GM23248 (cell line): ENCODE data around the gene INHA. TPM values are rescaled to one million over a fixed set of nuclear protein-coding genes. Genes with fewer than 3 reads are reported as not detected.

Experiments used
- DNase-seq: peaks from one replicate; pipeline ENCODE4 v3.0.0-alpha.2; 2015
- H2AFZ ChIP-seq: fragments of 200-600 bp; sonication (generic); 2 replicates; pipeline ENCODE4 v1.6.1; 2016; ENCODE audit warnings: antibody characterized with exemption
- H3F3A ChIP-seq: fragments of 200-600 bp; sonication (generic); 2 replicates; pipeline ENCODE4 v1.6.1; 2016; ENCODE audit warnings: mild to moderate bottlenecking, antibody characterized with exemption, mixed run types; ENCODE audit not compliant: insufficient read depth
- H3K27ac ChIP-seq: fragments of 200-600 bp; sonication (generic); 2 replicates; pipeline ENCODE4 v1.5.1; 2016; ENCODE audit warnings: mild to moderate bottlenecking
- H3K27me3 ChIP-seq: fragments of 200-600 bp; sonication (generic); replicated peaks from 2 replicates; pipeline ENCODE4 v1.6.1; 2016; ENCODE audit warnings: mild to moderate bottlenecking; ENCODE audit not compliant: insufficient read depth
- H3K36me3 ChIP-seq: fragments of 200-600 bp; sonication (generic); 2 replicates; pipeline ENCODE4 v1.6.1; 2016; ENCODE audit warnings: low read depth, mild to moderate bottlenecking
- H3K4me1 ChIP-seq: fragments of 200-600 bp; sonication (generic); 2 replicates; pipeline ENCODE4 v1.6.1; 2016; ENCODE audit warnings: mild to moderate bottlenecking; ENCODE audit not compliant: insufficient read depth
- H3K4me2 ChIP-seq: fragments of 200-600 bp; sonication (generic); one replicate; pipeline ENCODE4 v1.6.1; 2016; ENCODE audit warnings: mild to moderate bottlenecking; ENCODE audit not compliant: unreplicated experiment
- H3K4me3 ChIP-seq: fragments of 200-600 bp; sonication (generic); 2 replicates; pipeline ENCODE4 v1.5.1; 2016; ENCODE audit warnings: mild to moderate bottlenecking
- H3K79me2 ChIP-seq: fragments of 200-600 bp; sonication (generic); 2 replicates; pipeline ENCODE4 v1.6.1; 2016; ENCODE audit warnings: mild to moderate bottlenecking; ENCODE audit not compliant: insufficient read depth
- H3K9ac ChIP-seq: fragments of 200-600 bp; sonication (generic); 2 replicates; pipeline ENCODE4 v1.6.1; 2016; ENCODE audit warnings: mild to moderate bottlenecking
- H3K9me2 ChIP-seq: fragments of 200-600 bp; sonication (generic); 2 replicates; pipeline ENCODE4 v1.6.1; 2016; ENCODE audit warnings: mixed run types, mild to moderate bottlenecking, moderate library complexity; ENCODE audit not compliant: insufficient read depth
- H3K9me3 ChIP-seq: fragments of 200-600 bp; sonication (generic); one replicate; pipeline ENCODE4 v1.6.1; 2017; ENCODE audit warnings: low read depth
- H4K20me1 ChIP-seq: fragments of 200-600 bp; sonication (generic); 2 replicates; pipeline ENCODE4 v1.6.0; 2016; ENCODE audit not compliant: insufficient read depth
- EZH2 ChIP-seq: fragments of 200-600 bp; sonication (generic); IDR thresholded peaks from 2 replicates; pipeline ENCODE4 v1.6.1; 2018; ENCODE audit warnings: antibody characterized with exemption, mild to moderate bottlenecking; ENCODE audit not compliant: insufficient read depth, poor library complexity, severe bottlenecking
- EZH2phosphoT487 ChIP-seq: fragments of 200-600 bp; sonication (generic); IDR thresholded peaks from 2 replicates; pipeline ENCODE4 v1.6.1; 2018; ENCODE audit warnings: antibody characterized with exemption, moderate library complexity, mild to moderate bottlenecking, low read depth; ENCODE audit not compliant: insufficient read depth
- WGBS, 2 experiments: methylation state at CpG; one replicate each; pipeline ENCODE4 v1.1.6; 2015 to 2017; ENCODE audit warnings: low lambda C conversion rate in 2 of 2, low coverage in 1 of 2; ENCODE audit errors: missing lambda C conversion rate in 2 of 2; 5-methylcytosine and 5-hydroxymethylcytosine counted together
- in situ Hi-C: fragments of 300-500 bp; cut with MboI; formaldehyde crosslinking; loops from 2 replicates; pipeline ENCODE4 v1.15.0; 2020
- polyA plus RNA-seq: library from polyadenylated mRNA; unstranded; fragments of >200 nt; fragmentation: Nextera tagmentation; extraction: Ambion mirVana; gene quantifications from 2 replicates; pipeline ENCODE4 v1.2.1, GENCODE V29; 2016
- total RNA-seq: library from RNA; depleted of rRNA; stranded (reverse); fragments of >200 nt; shearing (Covaris generic); gene quantifications from 2 replicates; pipeline ENCODE4 v1.2.3, GENCODE V29; 2014

Gene INHA
- total and polyA plus RNA-seq, 2 experiments from 2014 or later: 0.11 to 0.36 TPM

- Histone ChIP-seq H3K9ac (peak overlapping the region; percentile 88), H3K4me3 (peak overlapping the region; percentile 90), H3K4me2 (peak overlapping the region; percentile 92), H3F3A (peaks cover 16% of the 10 kb centered on the region), H3K79me2 (peaks cover 13% of the 10 kb centered on the region), H3K27ac (peak overlapping the region; percentile 84), H4K20me1 (no peaks in the 10 kb centered on the region), H3K4me1 (peaks cover 11% of the 10 kb centered on the region), H3K9me2 (no peaks in the 10 kb centered on the region), H3K27me3 (no peaks in the 10 kb centered on the region), H2AFZ (peak overlapping the region; percentile 99), H3K36me3 (0 out of 2 replicates have a peak, but pooled peaks cover 4% of the 10 kb centered on the region), H3K9me3 (no peaks in the 10 kb centered on the region)
- TF ChIP-seq EZH2phosphoT487 (no peak), EZH2 (no peak)
- 32 to 34% methylated on average over 9 of the region's 9 CpGs for WGBS, 2 experiments
- DNase-seq: peak; percentile 20
- in situ Hi-C loops: no loop called here
These were observed 26.4 kb downstream of the INHA start for GRCh38 chr2:219598308-219599078.

GRCh38 chr2:219603771-219604170 is 31.7 kb downstream of the INHA start:
- no peaks in the 10 kb centered on the region for H3K9me2 ChIP-seq
- no peak overlapping the region for H3K4me3 ChIP-seq
- H3K79me2 ChIP-seq: peaks cover 7% of the 10 kb centered on the region
- no peaks in the 10 kb centered on the region for H3K27me3 ChIP-seq
- H3K36me3 ChIP-seq: 0 out of 2 replicates have a peak, but pooled peaks cover 4% of the 10 kb centered on the region
- H4K20me1 ChIP-seq: no peaks in the 10 kb centered on the region
- no peak overlapping the region for H2AFZ ChIP-seq
- 94 to 98% methylated on average over 5 of the region's 5 CpGs for WGBS, 2 experiments
- H3K4me1 ChIP-seq: no peaks in the 10 kb centered on the region
- in situ Hi-C loops: no loop called here
- H3K9ac ChIP-seq: no peak overlapping the region
- no peak for DNase-seq
- no peaks in the 10 kb centered on the region for H3K9me3 ChIP-seq
- no peaks in the 10 kb centered on the region for H3F3A ChIP-seq
- no peak for TF ChIP-seq EZH2phosphoT487
- no peak for TF ChIP-seq EZH2
- H3K27ac ChIP-seq: no peak overlapping the region
- H3K4me2 ChIP-seq: no peak overlapping the region

GRCh38 chr2:219605607-219605954 is 33.5 kb downstream of the INHA start:
- Histone ChIP-seq H3K9me2 (no peaks in the 10 kb centered on the region), H2AFZ (no peak overlapping the region), H3K4me1 (no peaks in the 10 kb centered on the region), H3K9ac (no peak overlapping the region), H3K9me3 (no peaks in the 10 kb centered on the region), H3K27ac (no peak overlapping the region), H3K4me3 (no peak overlapping the region), H3K4me2 (no peak overlapping the region), H3K36me3 (0 out of 2 replicates have a peak, but pooled peaks cover 4% of the 10 kb centered on the region), H4K20me1 (no peaks in the 10 kb centered on the region), H3F3A (no peaks in the 10 kb centered on the region), H3K79me2 (no peaks in the 10 kb centered on the region), H3K27me3 (no peaks in the 10 kb centered on the region)
- 88 to 91% methylated on average over 6 of the region's 6 CpGs for WGBS, 2 experiments
- in situ Hi-C loops: no loop called here
- no peak for DNase-seq
- TF ChIP-seq EZH2phosphoT487: no peak
- TF ChIP-seq EZH2: no peak

- no peak overlapping the region for H3K9ac ChIP-seq
- no peaks in the 10 kb centered on the region for H3K36me3 ChIP-seq
- in situ Hi-C loops: no loop called here
- no peak overlapping the region for H3K27ac ChIP-seq
- H4K20me1 ChIP-seq: no peaks in the 10 kb centered on the region
- no peak overlapping the region for H3K4me2 ChIP-seq
- no peaks in the 10 kb centered on the region for H3K79me2 ChIP-seq
- TF ChIP-seq EZH2 (no peak), EZH2phosphoT487 (no peak)
- H3K4me1 ChIP-seq: no peaks in the 10 kb centered on the region
- H2AFZ ChIP-seq: no peak overlapping the region
- H3K4me3 ChIP-seq: no peak overlapping the region
- H3K9me3 ChIP-seq: no peaks in the 10 kb centered on the region
- H3K27me3 ChIP-seq: no peaks in the 10 kb centered on the region
- no peak for DNase-seq
- WGBS, 2 experiments: 92 to 94% methylated on average over 15 of the region's 15 CpGs
- H3K9me2 ChIP-seq: no peaks in the 10 kb centered on the region
- H3F3A ChIP-seq: no peaks in the 10 kb centered on the region
These were observed 35.8 kb downstream of the INHA start for GRCh38 chr2:219607931-219608330.
